Transverse colon (tissue), 4 donors: ENCODE measurements around the gene GLO1. TPM values are rescaled to one million over a fixed set of nuclear protein-coding genes. Genes with fewer than 3 reads are reported as not detected.

Experiments used
- DNase-seq: peaks from one replicate; pipeline ENCODE4 v3.0.0-alpha.2; 2019
- H3K27ac ChIP-seq, 4 donors: fragments of 200-600 bp; sonication (generic); 2 replicates each; pipeline ENCODE4 v1.5.1; 2016 to 2018; ENCODE audit warnings: inconsistent platforms in 4 of 4
- H3K27me3 ChIP-seq: fragments of 200-600 bp; sonication (generic); 2 replicates; pipeline ENCODE4 v1.5.1; 2017; ENCODE audit warnings: inconsistent platforms
- H3K36me3 ChIP-seq, 4 donors: fragments of 200-600 bp; sonication (generic); 2 replicates each; pipeline ENCODE4 v1.5.1; 2017 to 2019; ENCODE audit warnings: inconsistent platforms in 4 of 4
- H3K4me1 ChIP-seq, 4 donors: fragments of 200-600 bp; sonication (generic); 2 replicates each; pipeline ENCODE4 v1.5.1; 2017 to 2020; ENCODE audit warnings: inconsistent platforms in 4 of 4
- H3K4me3 ChIP-seq, 4 donors: fragments of 200-600 bp; sonication (generic); 1 replicate in 1 of 4; 2 replicates in 3 of 4; pipeline versions ENCODE4 v1.5.1 to v1.6.1; 2017 to 2019; ENCODE audit warnings: inconsistent platforms in 4 of 4
- H3K9me3 ChIP-seq, 2 donors: fragments of 200-600 bp; sonication (generic); 2 replicates each; pipeline ENCODE4 v1.5.1; 2017 to 2019; ENCODE audit warnings: inconsistent platforms in 2 of 2
- EP300 ChIP-seq: sonication (generic); formaldehyde crosslinking; IDR thresholded peaks from one replicate; pipeline ENCODE4 v1.6.1; 2017; ENCODE audit warnings: antibody characterized with exemption, low read depth
- POLR2A ChIP-seq: fragments of 450-650 bp; IDR thresholded peaks from one replicate; pipeline ENCODE4 v1.6.1; 2016; ENCODE audit warnings: antibody characterized with exemption, mild to moderate bottlenecking, moderate library complexity
- POLR2AphosphoS5 ChIP-seq, 3 donors: sonication (generic); formaldehyde crosslinking; IDR thresholded peaks; one replicate each; pipeline ENCODE4 v1.6.1; 2016; ENCODE audit warnings: antibody characterized with exemption in 3 of 3
- WGBS, 2 donors: methylation state at CpG; one replicate each; pipeline ENCODE4 v1.1.5; 2018; ENCODE audit warnings: low coverage in 1 of 2; 5-methylcytosine and 5-hydroxymethylcytosine counted together
- in situ Hi-C, 4 donors: fragments of 200-750 bp; cut with MboI; loops; one replicate each; pipeline versions ENCODE4 v1.15.0 to v1.15.1; 2017; ENCODE audit warnings: low sequenced_read_pairs in 3 of 4, low pct_ligation_motif_present in 1 of 4, low pct_unique_long_range_greater_than_20kb in 1 of 4
- intact Hi-C: fragments of 100-400 bp; cut with DNase I; formaldehyde crosslinking; loops from one replicate; pipeline ENCODE4 v1.15.1; 2023; ENCODE audit warnings: low total_unique reads
- total RNA-seq, 4 donors: library from RNA; depleted of rRNA; stranded (reverse); fragments of >200 nt; gene quantifications; one replicate each; pipeline ENCODE4 v1.1.0, GENCODE V29; 2016
- TF ChIP-seq, protein P1 (sequence below), 5 experiments: fragments of 200-600 bp in 3 of 5; fragments of 450-650 bp in 2 of 5; sonication (generic) in 3 of 5; IDR thresholded peaks; 1 replicate in 2 of 5; 2 replicates in 3 of 5; pipeline ENCODE4 v1.5.1; 2016 to 2017; ENCODE audit warnings: antibody characterized with exemption in 5 of 5, inconsistent platforms in 3 of 5, mild to moderate bottlenecking in 2 of 5, moderate library complexity in 1 of 5

The GLO1 gene
- total RNA-seq, 4 donors from 2014 or later = 15.3 to 56.1 (median 36.6) TPM

DNA sequence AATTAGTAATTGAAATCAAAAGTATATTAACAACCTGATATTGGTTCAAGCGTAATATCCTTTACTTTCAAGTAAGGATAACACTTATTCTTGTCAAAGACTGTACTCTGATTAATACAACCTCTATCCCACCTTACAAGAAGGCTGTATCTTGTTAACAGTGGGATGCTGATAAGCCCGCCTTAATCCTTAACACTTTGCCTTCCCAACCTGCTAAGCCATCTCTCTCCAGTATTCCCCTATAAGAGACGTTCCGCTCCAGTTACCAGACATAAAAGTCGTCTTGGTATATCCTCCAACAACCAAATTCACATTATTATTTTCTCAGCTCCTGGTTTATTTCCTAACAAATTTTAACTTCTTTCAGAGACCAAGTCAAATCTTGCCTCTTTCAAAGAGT is 65.2 kb downstream of the GLO1 start:
- no peak for DNase-seq
- WGBS, 2 donors = 95 to 96% methylated on average over 5 of the region's 5 CpGs
- Histone ChIP-seq H3K27me3 (no peaks in the 10 kb centered on the region), H3K9me3 (no peaks in the 10 kb centered on the region), H3K4me3 (no peak overlapping the region), H3K27ac (no peak overlapping the region), H3K36me3 (no peaks in the 10 kb centered on the region), H3K4me1 (peaks cover 4 to 45% (median 20%) of the 10 kb centered on the region in 4 donors)
- TF ChIP-seq POLR2A = no peak
- no peak for TF ChIP-seq POLR2AphosphoS5 (IDR thresholded peaks at IDR 0.05)
- TF ChIP-seq, protein P1, sequence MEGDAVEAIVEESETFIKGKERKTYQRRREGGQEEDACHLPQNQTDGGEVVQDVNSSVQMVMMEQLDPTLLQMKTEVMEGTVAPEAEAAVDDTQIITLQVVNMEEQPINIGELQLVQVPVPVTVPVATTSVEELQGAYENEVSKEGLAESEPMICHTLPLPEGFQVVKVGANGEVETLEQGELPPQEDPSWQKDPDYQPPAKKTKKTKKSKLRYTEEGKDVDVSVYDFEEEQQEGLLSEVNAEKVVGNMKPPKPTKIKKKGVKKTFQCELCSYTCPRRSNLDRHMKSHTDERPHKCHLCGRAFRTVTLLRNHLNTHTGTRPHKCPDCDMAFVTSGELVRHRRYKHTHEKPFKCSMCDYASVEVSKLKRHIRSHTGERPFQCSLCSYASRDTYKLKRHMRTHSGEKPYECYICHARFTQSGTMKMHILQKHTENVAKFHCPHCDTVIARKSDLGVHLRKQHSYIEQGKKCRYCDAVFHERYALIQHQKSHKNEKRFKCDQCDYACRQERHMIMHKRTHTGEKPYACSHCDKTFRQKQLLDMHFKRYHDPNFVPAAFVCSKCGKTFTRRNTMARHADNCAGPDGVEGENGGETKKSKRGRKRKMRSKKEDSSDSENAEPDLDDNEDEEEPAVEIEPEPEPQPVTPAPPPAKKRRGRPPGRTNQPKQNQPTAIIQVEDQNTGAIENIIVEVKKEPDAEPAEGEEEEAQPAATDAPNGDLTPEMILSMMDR (IDR thresholded peaks at IDR 0.05) = no peak
- TF ChIP-seq EP300 = no peak
- intact Hi-C loops = no loop called here
- in situ Hi-C loops = no loop called here

- in situ Hi-C loops = no loop called here
These were observed 66.9 kb downstream of the GLO1 start for GRCh38 chr6:38636027-38636426.

GRCh38 chr6:38634518-38634917 is 68.4 kb downstream of the GLO1 start:
- intact Hi-C loops = no loop called here
- TF ChIP-seq POLR2AphosphoS5 (IDR thresholded peaks at IDR 0.05) (no peak), POLR2A (no peak), EP300 (no peak)
- TF ChIP-seq, protein P1 (IDR thresholded peaks at IDR 0.05) = no peak
- H3K27me3 ChIP-seq = no peaks in the 10 kb centered on the region
- DNase-seq = no peak
- H3K36me3 ChIP-seq = no peaks in the 10 kb centered on the region
- H3K4me1 ChIP-seq = peaks cover 0 to 40% (median 11%) of the 10 kb centered on the region in 4 donors
- no peaks in the 10 kb centered on the region for H3K9me3 ChIP-seq
- no peak overlapping the region for H3K4me3 ChIP-seq
- 71 to 85% methylated on average over 1 of the region's 1 CpG for WGBS, 2 donors
- in situ Hi-C loops = no loop called here
- no peak overlapping the region for H3K27ac ChIP-seq

More at GRCh38 chr6:38636027-38636426, 66.9 kb downstream of the GLO1 start:
- H3K4me3 ChIP-seq = no peak overlapping the region
- WGBS, 2 donors = 28 to 67% methylated on average over 1 of the region's 1 CpG
- no peak overlapping the region for H3K27ac ChIP-seq
- intact Hi-C loops = no loop called here
- peaks cover 3 to 48% (median 18%) of the 10 kb centered on the region in 4 donors for H3K4me1 ChIP-seq
- no peaks in the 10 kb centered on the region for H3K36me3 ChIP-seq
- TF ChIP-seq POLR2AphosphoS5 (IDR thresholded peaks at IDR 0.05) = no peak
- TF ChIP-seq, protein P1 (IDR thresholded peaks at IDR 0.05) = no peak
- TF ChIP-seq EP300 = no peak
- no peak for TF ChIP-seq POLR2A
- no peaks in the 10 kb centered on the region for H3K9me3 ChIP-seq
- DNase-seq = no peak
- H3K27me3 ChIP-seq = no peaks in the 10 kb centered on the region

DNA sequence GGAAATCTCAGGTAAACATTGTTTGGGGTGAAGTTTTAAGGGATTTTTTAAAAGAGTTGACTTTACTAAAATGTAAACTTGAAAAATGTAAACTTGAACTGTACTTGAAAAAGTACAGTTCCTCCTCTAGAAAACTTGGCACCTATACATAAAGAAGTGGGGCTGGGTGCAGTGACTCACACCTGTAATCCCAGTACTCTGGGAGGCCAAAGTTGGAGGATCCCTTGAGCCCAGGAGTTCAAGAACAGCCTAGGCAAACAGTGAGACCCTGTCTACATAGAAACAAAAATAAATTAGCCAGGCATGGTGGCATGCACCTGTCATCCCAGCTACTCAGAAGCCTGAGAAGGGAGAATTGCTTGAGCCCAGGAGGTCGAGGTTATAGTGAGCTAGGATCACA is 70.5 kb downstream of the GLO1 start:
- Histone ChIP-seq H3K9me3 (no peaks in the 10 kb centered on the region), H3K27ac (no peak overlapping the region), H3K36me3 (no peaks in the 10 kb centered on the region), H3K27me3 (no peaks in the 10 kb centered on the region), H3K4me3 (no peak overlapping the region), H3K4me1 (peaks cover 0 to 31% (median 3%) of the 10 kb centered on the region in 4 donors)
- in situ Hi-C loops = no loop called here
- TF ChIP-seq EP300 (no peak), POLR2A (no peak), POLR2AphosphoS5 (IDR thresholded peaks at IDR 0.05) (no peak)
- TF ChIP-seq, protein P1 (IDR thresholded peaks at IDR 0.05) = no peak
- WGBS, 2 donors = 53% methylated on average over 1 of the region's 1 CpG; no CpG with 5 or more reads in 1 of the 2 donors
- no peak for DNase-seq
- intact Hi-C loops = no loop called here
